Measurements from ENCODE around the gene RCL1. TPM values are rescaled to one million over a fixed set of nuclear protein-coding genes. Genes with fewer than 3 reads are reported as not detected.

The RCL1 gene
- total and polyA plus RNA-seq, 7 donors = 8.9 to 29.5 (median 16.0) TPM

DNA sequence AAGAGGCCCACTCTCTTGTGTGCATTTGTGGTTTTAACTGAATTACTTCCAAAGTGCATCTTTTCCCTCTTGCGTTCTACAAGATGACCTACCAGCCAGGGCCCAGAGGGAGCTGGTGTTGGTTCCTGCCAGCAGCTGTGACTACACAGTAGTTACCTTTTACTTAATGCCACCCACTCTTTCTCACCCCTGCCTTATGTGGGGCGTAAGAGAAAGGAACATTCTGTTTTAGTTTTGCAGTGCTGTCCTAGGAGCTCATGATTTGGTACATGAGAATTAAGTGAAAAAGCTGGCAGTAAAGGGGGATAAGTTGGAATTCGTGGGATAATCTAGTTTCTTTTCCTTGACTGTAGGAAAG, 45.4 kb downstream of the RCL1 start:
- H3K36me3 ChIP-seq (ENCODE audit: insufficient read depth in 1 of 2, low read depth in 1 of 2) = peaks cover 0 to 42% of the 10 kb centered on the region in 2 donors
- no peak overlapping the region for H3K4me3 ChIP-seq
- H3K27me3 ChIP-seq (ENCODE audit: insufficient read depth in 3 of 3, low read length in 2 of 3) = no peaks in the 10 kb centered on the region
- H3K27ac ChIP-seq = peak overlapping the region; percentile 34
- DNase-seq = no peak
- intact Hi-C loops (cut with DNase I) = loop anchor here in 1 of 2 donors (5.0 kb wide), 1 partner anchor 41 kb away; no protein-coding TSS in a partner anchor
- WGBS, 3 donors = 51 to 73% (median 61%) methylated on average over 3 of the region's 3 CpGs
- H3K4me1 ChIP-seq = peaks cover 24% of the 10 kb centered on the region
- peak in 2 of 4 donors; percentile 17 to 45 for ATAC-seq
- no peaks in the 10 kb centered on the region for H3K9me3 ChIP-seq
- TF ChIP-seq, protein P1, sequence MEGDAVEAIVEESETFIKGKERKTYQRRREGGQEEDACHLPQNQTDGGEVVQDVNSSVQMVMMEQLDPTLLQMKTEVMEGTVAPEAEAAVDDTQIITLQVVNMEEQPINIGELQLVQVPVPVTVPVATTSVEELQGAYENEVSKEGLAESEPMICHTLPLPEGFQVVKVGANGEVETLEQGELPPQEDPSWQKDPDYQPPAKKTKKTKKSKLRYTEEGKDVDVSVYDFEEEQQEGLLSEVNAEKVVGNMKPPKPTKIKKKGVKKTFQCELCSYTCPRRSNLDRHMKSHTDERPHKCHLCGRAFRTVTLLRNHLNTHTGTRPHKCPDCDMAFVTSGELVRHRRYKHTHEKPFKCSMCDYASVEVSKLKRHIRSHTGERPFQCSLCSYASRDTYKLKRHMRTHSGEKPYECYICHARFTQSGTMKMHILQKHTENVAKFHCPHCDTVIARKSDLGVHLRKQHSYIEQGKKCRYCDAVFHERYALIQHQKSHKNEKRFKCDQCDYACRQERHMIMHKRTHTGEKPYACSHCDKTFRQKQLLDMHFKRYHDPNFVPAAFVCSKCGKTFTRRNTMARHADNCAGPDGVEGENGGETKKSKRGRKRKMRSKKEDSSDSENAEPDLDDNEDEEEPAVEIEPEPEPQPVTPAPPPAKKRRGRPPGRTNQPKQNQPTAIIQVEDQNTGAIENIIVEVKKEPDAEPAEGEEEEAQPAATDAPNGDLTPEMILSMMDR (IDR thresholded peaks at IDR 0.05) = no peak

DNA sequence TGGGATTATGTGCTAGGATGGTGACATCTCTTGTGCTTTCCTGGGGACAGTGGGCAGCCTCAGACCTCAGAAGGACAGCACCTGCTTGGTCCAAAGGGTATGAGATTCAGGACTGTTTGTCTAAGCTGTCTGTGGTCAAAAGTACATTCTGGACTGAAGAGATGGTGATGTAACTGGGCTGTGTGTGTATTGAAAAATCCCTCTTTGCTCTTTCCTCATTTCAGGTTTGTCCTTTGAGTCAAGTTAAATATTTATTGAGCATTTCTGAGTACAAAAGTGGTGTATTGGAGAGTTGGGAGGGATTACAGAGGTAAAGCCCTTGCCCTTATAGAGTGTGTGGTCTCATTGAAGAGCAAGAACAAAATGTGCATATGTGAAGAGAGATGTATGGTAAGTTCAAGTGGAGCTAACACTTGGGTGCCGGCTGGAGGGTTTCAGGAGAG, 46.7 kb downstream of the RCL1 start:
- H3K27me3 ChIP-seq (ENCODE audit: insufficient read depth in 3 of 3, low read length in 2 of 3) = no peaks in the 10 kb centered on the region
- 95 to 100% (median 100%) methylated on average over 1 of the region's 1 CpG for whole genome bisulfite sequencing, 3 donors
- intact Hi-C loops (cut with DNase I) = loop anchor here in 1 of 2 donors (5.0 kb wide), 1 partner anchor 42 kb away; no protein-coding TSS in a partner anchor

DNA sequence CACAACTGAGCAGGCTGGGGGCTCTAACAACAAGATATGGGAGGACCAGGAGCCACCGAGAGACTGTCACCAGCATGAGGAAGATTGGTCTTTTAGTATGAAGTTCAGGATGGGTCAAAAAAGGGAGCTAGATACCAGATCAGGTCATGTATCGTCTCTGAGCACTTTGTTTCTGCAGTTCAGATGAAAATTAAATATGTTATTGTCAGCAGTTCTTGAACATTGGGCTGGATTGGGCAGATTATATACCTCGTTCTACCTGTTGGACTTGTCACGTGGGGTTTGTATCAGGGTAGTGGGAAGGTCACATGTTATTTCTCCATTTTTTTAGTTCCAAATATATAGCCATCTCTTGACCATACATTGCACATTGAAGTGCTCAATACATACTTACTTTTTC, 47.3 kb downstream of the RCL1 start:
- intact Hi-C loops (cut with DNase I) = no loop called here
- no peaks in the 10 kb centered on the region for H3K9me3 ChIP-seq
- H3K27ac ChIP-seq = no peak overlapping the region
- TF ChIP-seq, protein P1 (IDR thresholded peaks at IDR 0.05) = no peak
- ATAC-seq = no peak
- no peaks in the 10 kb centered on the region for H3K27me3 ChIP-seq (ENCODE audit: insufficient read depth in 3 of 3, low read length in 2 of 3)
- H3K4me1 ChIP-seq = peaks cover 21% of the 10 kb centered on the region
- 86 to 95% (median 94%) methylated on average over 4 of the region's 4 CpGs for WGBS, 3 donors
- H3K4me3 ChIP-seq = no peak overlapping the region
- no peak for DNase-seq
- peaks cover 3 to 60% of the 10 kb centered on the region in 2 donors for H3K36me3 ChIP-seq (ENCODE audit: insufficient read depth in 1 of 2, low read depth in 1 of 2)

More for the DNA sequence above, 46.7 kb downstream of the RCL1 start:
- H3K4me3 ChIP-seq = no peak overlapping the region
- DNase-seq (no peak), ATAC-seq (peak in 3 of 4 donors; percentile 38 to 56 (median 43))
- H3K4me1 ChIP-seq = peaks cover 21% of the 10 kb centered on the region
- TF ChIP-seq, protein P1 (IDR thresholded peaks at IDR 0.05) = no peak
- peak overlapping the region; percentile 30 for H3K27ac ChIP-seq
- no peaks in the 10 kb centered on the region for H3K9me3 ChIP-seq
- H3K36me3 ChIP-seq (ENCODE audit: insufficient read depth in 1 of 2, low read depth in 1 of 2) = peaks cover 3 to 55% of the 10 kb centered on the region in 2 donors

DNA sequence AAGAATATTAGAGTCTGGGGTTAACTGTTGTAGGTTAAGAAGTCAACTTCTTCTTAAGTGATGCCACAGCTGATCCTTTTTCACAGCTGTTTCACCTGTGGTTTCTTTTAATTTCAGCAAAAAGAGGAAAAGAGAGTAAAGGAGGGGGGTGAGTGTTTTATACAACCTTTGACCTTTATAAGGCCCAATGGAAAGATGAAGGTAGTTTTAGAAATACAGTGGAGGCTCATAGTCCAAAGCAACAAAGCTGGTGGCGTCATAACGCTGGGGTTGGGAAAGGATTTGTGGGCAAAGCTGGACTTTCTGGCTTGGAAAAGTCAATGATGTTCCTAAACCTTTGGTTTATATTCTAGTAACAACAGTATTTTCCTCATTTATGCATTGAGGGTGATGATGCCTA, 49.5 kb downstream of the RCL1 start:
- Histone ChIP-seq H3K27ac (peak overlapping the region; percentile 21), H3K9me3 (no peaks in the 10 kb centered on the region), H3K4me1 (peaks cover 11% of the 10 kb centered on the region), H3K4me3 (no peak overlapping the region), H3K27me3 (ENCODE audit: insufficient read depth in 3 of 3, low read length in 2 of 3) (no peaks in the 10 kb centered on the region), H3K36me3 (ENCODE audit: insufficient read depth in 1 of 2, low read depth in 1 of 2) (peaks cover 3 to 82% of the 10 kb centered on the region in 2 donors)
- TF ChIP-seq, protein P1 (IDR thresholded peaks at IDR 0.05) = no peak
- no peak for DNase-seq
- intact Hi-C loops (cut with DNase I) = no loop called here
- ATAC-seq = no peak
- WGBS, 3 donors = 95 to 98% (median 98%) methylated on average over 2 of the region's 2 CpGs

DNA sequence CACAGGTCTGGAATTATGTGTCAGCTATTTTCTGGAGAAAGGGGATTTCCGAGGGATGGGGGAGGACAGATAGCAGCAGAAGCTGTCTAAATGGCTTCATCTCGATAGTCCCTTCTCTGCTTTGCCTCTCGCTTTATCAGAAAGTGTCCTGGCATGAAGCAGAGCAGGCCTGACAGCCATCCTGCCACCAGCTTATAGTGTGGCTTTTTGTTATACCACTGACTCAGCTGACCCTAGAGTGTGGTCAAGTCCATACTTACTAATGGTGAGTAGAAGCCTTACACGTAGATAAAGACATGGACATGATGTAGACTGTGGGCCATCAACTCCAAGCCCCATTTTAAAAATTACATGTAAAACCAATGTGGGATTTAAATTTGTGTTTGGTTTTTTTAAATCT, 50.0 kb downstream of the RCL1 start:
- Histone ChIP-seq H3K4me1 (peaks cover 5% of the 10 kb centered on the region), H3K4me3 (no peak overlapping the region), H3K9me3 (no peaks in the 10 kb centered on the region), H3K27me3 (ENCODE audit: insufficient read depth in 3 of 3, low read length in 2 of 3) (no peaks in the 10 kb centered on the region), H3K27ac (peak overlapping the region; percentile 21), H3K36me3 (ENCODE audit: insufficient read depth in 1 of 2, low read depth in 1 of 2) (peaks cover 3 to 88% of the 10 kb centered on the region in 2 donors)
- ATAC-seq (peak in 1 of 4 donors; percentile 35), DNase-seq (no peak)
- intact Hi-C loops (cut with DNase I) = no loop called here
- TF ChIP-seq, protein P1 (IDR thresholded peaks at IDR 0.05) = no peak
- WGBS, 3 donors = 87 to 91% (median 88%) methylated on average over 4 of the region's 4 CpGs

Measured in psoas muscle (tissue), 8 donors.